NCI-H2171 treated with DMSO at 0.1 percent for 48 hours (cell line): ENCODE measurements around the gene SURF6.
A peak's percentile ranks its signal among the peaks of the same experiment; 100 is the strongest.
"Not testable (repeated sequence)": the region's sequence is repeated elsewhere in the genome, so short reads cannot be mapped to it uniquely, and the experiment has no call there.

ENCODE experiments used
- DNase-seq: peaks from one replicate; lab custom pipeline; 2025; lab: John Stamatoyannopoulos, UW

SURF6 gene

DNA sequence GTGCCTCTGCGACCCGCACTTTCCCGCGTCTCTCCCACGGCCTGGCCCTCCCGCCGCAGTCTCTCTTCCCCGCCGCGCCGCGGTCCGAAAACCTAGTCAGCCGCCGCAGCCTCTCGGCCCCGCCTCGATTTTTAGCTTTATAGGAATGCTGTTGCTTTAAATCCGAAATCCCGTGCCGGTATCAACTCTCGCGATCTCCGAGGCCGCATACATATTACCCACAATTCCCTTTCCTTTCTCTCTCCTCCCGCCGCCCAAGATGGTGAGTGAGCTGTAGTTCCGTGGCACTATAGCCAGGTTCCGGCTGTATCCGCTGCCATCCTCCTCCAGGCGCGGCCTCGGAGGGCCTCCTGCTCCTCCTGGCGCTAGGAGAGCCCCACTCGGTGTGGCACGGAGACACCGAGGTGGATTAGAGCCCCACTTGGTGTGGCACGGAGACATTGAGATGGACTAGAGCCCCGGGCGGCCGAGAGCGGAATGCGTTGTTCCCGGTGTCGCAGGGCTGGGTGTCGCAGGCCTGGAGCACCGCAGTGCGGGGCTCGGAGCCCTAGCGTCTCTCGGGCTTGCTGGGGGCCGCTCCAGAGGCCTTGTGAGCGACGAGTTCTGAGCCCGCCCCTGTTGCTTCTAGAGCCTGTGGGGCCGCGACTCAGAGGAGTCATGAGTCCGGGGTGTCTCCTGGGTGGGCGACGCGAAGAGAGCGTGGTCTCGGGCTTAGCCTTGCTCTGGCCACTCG is 12.2 kb upstream of the SURF6 start, which contains the start of the genes MED22 and RPL7A:
TSS of gene MED22 (minus strand) at position 147 of the 733 bp plus-strand sequence. CDS start 1,469 bp downstream, outside the sequence.
TSS of gene RPL7A (plus strand) at position 234 of the 733 bp plus-strand sequence. CDS start at position 260, 26 bp downstream.
- DNase-seq, result peak; percentile 99

- peak; percentile 69 for DNase-seq
Observed at GRCh38 chr9:133347515-133347984, 11.6 kb upstream of the SURF6 start.

- DNase-seq, result no peak
Observed at GRCh38 chr9:133346021-133346785, 10.2 kb upstream of the SURF6 start.

DNA sequence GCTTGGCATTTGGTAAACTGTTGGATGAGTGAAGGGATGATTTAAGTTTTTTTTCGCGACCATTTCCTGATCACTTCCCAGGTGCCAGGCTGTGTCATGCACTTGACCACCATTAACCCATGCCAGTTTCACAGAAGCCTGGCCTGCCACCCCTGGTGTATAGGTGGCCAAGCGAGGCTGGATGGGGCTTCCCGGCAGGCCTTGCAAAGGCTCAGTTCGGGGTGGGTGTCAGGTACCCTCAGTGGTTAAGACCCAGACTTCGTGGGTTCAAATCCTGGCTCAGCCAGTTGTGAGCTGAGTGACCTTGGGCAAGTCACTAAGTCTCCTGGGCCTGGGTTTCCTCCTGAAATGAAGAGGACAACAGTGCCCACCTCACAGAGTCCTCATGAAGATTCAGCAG is 9.6 kb upstream of the SURF6 start:
- no peak for DNase-seq

DNA sequence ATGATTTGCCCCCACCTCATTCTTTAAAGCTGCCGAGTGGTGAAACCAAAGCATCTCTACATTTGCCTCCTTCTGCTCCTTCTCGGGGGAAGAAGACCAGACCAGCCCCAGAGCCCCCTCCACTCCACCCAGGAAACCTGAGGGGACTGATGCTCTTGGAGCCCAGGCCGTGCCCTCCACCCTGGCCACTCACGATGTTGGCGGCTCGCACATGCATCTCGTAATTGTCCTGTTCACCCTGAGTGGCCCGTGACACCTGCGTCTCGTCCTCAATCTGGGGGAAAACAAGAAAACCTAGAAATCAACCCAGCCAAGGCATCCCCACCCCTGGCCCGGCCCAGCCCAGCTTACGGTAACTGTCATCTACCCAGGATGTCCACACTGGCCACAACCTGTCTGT is 9.0 kb upstream of the SURF6 start:
- no peak for DNase-seq

DNA sequence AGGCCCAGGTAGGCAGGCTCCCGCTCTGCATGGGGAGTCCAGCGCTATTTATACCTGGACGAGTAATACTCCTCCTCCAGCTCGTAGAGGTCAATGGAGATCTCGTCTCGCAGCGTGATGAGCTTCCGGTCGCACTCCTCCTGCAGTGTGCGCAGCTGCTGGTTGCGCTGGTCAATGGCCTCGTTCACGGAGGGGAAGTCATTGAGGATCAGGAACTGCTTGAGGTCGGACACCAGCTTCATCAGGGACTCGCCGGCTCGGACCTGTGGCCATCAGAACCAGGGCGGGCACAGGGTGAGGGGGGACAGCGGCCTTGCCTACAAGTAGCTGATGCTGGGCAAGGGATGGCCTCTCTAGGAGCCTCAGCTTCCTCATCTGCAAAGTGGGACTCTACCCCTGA is 8.1 kb upstream of the SURF6 start:
- DNase-seq, result no peak

DNA sequence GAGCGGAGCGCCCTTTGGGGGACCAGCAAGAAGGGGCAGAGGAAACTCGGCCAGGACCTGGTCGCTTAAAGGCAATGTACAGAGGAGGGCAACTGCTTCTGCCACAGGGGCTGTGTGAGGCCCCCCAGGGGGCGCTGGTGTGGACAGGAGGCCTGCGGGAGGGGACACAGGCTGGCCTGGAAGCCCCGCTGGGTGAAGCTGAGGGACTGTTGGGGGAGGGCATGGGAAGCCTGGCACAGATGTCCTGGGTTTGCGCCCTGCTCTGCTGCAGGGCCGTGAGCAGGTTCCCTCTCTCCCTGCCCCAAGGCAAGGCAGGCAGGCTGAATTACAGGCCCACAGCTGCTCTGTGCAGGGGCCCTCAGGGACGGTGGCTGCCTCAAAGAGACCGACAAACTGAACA is 6.6 kb upstream of the SURF6 start:
- no peak for DNase-seq

DNA sequence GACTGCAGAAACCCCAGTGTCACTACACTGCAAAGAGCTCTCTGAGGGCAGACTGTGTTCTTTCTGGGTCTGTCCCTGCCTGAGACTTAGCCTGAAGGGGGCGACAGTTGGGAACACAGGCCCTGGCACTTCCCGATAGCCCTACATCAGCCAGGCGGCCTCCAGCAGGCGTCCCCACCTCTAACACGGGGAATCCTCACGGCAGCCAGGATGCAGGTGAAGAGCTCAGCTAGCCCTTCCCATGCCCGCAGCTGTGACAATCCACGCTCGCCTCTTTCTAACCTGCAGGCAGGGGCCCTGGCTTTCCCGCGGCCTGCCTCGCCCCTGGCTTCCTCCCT is 6.0 kb upstream of the SURF6 start:
- DNase-seq, result no peak

DNA sequence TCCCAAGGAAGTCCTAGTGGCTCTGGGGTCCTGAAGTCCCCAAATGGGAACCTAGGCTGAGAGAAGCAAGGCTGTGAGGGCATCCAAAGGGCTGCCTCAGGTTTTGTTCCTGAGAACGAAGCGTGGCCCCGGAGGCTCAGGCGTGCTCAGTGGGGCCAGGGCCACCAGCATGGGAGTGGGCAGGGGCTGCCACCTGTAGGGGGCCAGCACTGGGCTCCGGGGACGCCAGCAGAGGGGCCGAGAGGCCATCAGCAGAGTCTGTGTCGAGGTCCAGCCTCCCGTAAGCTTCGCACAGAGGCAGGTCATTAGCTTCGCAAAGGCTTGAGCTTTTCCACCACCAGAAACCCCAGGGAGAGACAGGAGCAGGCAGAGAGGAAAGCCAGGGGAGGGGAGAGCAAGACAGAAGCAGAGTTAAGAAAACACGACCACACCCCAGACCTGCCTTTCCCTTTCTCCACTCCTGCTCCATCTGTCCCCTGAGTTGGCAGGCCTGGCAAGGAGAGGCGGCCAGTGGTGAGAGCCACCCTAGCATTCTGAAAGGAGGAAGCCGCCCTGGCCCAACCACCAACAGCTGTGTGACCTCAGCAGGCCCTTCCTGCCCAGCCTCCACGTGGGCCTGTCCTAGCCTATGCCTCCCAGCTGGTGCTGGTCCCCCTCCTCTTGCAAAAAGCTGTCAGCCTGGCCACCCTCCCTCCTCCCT is 5.5 kb upstream of the SURF6 start:
- DNase-seq, result no peak

- no peak for DNase-seq
Observed at GRCh38 chr9:133340916-133341315, 4.9 kb upstream of the SURF6 start.

GRCh38 chr9:133340256-133340655 is 4.3 kb upstream of the SURF6 start:
- DNase-seq, result no peak

- DNase-seq, result no peak
Observed at GRCh38 chr9:133339641-133340040, 3.7 kb upstream of the SURF6 start.

- not testable (repeated sequence) for DNase-seq
Observed at GRCh38 chr9:133334888-133335287, 1.1 kb downstream of the SURF6 start.

- DNase-seq, result no peak
Observed at GRCh38 chr9:133334161-133334560, 1.8 kb downstream of the SURF6 start.

DNA sequence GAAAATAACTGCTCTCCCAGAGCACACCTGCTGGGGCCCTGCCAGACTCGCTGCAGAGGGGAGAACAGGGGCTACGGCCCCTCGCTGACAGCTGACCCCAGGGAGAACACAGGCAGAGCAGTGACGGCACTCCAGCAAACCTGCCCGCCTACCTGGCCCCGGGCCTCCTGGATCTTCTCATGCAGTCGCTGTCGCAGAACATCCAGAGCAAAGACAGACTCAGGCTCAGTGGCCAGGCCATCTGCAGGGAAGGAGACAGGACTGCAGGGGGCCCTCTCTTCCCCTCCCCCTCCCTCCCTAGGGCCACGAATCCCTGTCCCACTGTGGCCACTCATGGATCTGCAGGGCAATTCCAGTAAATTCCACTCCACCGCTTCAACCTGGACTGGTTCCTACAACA is 2.4 kb downstream of the SURF6 start:
- no peak for DNase-seq

- no peak for DNase-seq
Observed at GRCh38 chr9:133333011-133333410, 3.0 kb downstream of the SURF6 start.

DNA sequence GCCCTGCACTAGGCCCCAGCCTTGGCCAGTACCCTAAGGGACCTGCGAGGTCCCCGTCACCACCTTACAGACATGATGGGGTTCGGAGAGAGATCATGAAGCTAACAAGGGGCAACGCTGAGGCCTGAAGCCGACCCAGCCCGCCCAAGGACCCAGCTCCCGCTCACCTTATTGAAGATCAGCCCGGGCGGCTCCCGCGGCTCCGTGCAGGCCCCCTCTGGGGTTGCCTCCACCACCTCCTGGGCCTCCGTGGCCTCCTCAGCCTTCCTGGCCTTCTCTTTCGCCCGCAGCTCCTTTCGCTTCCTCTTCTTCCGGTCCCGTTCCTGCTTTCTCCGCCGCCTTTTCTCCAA is 3.6 kb downstream of the SURF6 start:
- DNase-seq, result no peak

DNA sequence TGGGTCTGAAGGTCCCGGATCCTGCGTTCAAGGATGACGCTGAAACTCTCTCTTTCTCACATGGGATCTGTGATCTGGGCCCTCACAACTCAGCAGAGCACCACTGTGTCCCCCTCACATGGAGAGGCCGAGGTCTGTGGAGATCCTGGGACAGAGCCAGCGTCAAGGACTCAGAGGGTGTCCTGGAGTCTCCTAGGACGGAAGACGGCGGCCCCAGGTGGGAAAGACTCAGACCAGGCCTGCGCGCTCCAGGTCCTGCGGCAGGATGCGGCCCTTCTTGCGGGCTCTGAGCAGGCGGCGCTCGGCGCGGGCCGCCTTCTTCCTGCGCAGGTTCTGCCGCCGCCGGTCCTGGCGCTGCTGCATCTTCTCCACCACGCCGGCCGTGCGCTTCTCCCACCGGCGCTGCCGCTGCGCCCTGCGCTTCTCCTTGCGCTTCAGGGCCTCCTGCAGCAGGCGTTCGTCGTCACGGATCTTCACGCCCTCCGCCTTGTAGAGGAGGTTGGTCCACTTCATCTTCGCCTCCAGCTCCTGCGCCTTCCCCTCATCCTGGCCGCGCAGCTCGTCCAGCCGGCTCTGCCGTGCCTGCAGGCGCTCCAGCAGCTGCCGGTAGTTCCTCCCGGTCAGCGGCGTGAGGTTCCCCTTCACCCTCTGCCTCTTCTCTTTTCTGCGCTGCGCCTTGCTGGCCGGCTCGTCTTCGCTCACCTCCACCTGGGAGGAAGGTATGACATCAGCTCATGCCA is 4.2 kb downstream of the SURF6 start:
- no peak for DNase-seq

DNA sequence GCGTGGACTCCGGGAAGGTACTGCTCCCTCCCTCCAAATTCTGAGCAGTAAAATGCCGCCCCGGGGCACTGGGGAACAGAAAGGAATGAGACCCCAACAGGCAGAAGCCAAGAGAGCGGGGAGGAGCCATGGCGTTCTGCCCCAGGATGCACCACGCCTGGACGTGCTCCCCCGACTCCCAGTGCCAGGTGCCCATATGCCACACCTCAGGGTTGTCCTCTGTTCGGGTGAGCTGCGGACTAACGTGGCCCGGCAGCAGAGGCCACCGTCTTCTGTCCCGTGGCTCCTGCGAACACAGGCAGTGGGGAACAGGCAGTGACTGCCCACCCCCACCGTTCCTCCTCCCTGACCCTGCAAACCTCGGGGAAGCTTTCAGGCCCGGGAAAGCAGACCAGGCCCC is 4.8 kb downstream of the SURF6 start:
- DNase-seq, result no peak

- DNase-seq, result peak; percentile 44
Observed at GRCh38 chr9:133329306-133330156, 6.5 kb downstream of the SURF6 start.

DNA sequence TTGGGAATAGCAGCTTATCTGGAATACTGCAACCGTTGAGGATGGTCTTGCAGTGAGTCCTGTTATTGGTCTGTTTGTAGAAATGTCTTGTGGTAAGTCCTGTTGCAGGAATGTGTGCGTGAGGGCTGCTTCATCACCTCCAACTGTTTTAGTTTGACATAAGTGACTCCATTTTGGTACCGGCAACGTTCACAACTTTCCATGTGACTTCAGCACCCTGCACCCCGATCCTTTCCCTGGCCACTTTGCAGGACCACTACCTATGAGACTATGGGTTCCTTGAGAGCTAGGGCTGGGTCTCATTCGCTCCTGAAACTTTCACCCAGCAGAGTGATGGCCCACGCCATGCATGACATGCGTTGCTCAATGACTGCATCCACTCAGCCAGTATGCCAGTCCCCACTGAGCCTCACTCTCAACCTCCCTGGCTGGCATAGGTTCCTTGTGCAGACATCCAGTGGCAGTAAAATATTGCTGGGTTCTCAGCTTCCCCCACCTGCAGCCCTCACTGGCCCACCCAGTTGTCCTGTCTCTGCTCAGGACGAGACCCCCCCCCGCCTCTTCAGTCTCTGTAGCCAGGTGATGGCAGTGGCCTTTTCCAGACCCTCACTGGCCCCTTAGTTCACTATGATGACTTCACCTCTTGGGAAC is 8.0 kb downstream of the SURF6 start:
- DNase-seq, result no peak
